HG03045 (cell line): Measurements from ENCODE around the gene GNPAT.
A peak's percentile ranks its signal among the peaks of the same experiment; 100 is the strongest.
"Not testable (repeated sequence)": the region's sequence is repeated elsewhere in the genome, so short reads cannot be mapped to it uniquely, and the experiment has no call there.

ENCODE experiments used
- ATAC-seq: cut with Tn5 transposase; IDR thresholded peaks from one replicate; pipeline ENCODE4 v1.9.1; 2021; ENCODE audit warnings: mild to moderate bottlenecking, moderate library complexity; ENCODE audit not compliant: unreplicated experiment

GNPAT gene

DNA sequence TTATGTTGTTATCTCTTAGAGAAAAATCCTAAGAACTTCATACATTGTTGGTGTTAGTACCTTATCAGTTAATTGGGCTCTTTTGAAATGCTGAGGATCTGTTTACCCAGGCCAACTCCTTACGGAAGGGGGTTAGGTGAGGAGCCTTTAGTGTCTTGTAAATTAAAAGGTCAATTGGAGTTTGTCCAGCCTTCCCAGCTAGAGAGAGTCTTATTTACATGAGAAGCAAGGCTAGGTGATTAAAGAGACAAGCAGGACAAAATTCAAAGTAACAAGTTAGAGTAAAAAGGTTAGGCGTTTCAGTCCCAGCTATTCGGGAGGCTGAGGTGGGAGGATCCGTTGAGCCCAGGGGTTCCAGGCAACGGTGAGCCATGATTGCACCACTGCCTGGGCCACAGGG, 28.7 kb upstream of the GNPAT start:
- ATAC-seq, result not testable (repeated sequence)

DNA sequence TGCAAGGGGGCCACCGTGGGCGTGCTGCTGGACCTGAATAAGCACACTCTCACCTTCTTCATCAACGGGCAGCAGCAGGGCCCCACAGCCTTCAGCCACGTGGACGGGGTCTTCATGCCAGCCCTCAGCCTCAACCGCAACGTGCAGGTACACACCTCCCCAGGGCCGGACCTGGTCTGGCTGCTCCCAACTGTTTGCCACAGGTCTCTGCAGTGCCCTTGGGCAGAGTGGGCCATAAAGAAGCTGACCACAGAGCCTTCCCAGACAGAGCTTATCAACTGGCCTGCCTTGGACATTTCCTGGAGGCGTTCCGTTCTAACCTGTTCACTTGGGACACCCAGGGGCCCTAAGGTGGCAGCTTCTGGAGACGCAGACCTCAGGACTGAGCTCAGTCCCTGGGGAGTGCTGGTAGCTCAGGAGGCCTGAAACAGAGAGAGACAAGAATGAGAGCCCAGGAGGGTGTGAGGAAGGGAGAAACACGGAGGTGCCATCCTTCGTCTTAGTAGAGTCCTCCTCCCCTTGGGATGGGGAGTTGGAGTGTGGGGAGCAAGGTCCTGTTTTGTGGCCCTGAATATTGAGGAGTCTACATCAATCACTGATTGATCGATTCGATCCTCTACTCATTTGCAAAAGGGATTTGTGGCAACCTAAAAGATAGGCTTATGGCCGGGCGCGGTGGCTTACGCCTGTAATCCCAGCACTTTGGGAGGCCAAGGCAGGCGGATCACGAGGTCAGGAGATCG, 27.0 kb upstream of the GNPAT start:
- no peak for ATAC-seq

DNA sequence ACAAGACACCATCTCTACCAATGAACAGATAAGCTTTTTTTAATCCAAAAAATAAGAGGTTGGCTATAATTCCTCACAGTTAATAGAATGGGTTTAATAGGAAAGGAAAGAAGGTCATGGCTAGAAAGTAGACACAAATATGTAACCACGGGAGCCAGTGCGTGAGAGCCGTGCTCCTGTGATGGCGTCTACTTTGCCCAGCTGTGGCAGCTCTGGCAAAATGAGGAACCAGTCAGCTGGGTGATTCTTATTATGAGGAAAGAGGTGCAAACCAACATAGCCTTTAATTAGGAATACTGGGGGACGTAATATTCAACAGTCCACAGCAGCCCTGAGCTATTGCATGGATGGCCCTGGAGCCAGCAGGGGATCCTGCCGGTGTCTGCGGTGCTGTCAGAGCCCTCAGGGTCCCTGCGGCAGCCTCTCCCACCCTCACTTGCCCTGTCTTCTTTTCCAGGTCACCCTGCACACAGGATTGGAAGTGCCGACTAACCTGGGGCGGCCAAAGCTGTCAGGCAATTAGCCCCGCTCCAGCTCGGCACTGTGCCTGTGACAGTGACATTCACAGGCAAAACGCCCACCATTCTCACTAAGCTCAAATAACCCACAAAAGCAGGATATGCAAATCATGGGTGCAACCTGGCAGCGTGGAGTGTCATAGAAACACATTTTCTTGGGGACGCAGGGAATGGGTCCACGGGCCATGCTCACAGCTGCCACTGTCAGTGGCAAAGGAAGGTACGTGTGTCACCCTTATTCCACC, 25.9 kb upstream of the GNPAT start:
- no peak for ATAC-seq

DNA sequence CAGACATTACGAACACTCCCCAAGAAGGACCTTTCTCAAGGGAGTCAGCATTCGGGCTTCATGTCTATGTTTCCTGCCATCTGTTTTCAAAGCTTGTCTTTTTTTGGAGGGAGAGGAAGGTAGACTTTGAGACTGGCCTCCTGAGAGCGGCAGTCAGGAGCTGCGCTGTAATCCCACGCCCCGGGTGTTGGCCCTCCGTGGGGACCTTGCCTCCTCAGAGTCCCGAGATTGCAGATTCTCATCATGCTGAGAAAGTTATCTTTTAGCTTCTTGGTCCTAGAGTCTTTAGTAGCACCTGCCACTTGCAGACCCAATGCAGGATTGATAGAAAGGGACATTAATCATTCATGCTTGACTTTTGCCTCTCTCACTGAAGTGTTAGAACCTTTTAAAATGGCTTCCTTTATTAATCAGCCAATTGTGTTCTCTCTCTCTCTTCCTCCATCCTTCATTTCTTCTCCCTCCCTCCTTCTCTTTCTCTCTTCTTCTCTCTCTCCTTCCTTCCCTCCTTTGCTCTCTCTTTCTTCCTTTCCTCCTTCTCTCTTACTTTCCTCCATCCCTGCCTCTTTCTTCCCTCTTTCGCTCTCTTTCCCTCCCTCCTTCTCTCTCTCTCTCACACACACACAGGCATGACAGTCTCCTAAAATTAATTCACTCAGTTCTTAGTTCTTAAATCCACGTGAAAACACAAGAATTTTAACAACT, 25.2 kb upstream of the GNPAT start:
- ATAC-seq, result no peak

DNA sequence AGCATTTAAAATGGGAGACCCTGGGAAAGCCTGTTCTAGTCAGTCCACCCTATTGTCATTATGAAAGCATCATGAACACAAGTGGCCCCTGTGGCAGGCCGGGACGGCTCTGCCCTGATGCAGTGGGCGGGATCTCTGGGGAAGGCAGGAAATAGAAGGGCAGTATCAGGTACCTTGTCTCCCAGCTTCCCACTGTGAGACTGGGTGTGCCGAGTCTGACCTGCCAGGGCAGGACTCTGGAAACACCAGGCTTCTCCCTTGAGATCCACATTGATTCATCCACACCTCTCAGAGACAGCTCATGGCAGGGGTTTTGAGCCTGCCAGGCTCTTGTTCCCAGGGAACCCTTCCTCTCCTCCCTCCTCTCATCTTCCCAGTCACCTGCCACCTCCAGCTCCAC, 24.5 kb upstream of the GNPAT start:
- ATAC-seq, result no peak

DNA sequence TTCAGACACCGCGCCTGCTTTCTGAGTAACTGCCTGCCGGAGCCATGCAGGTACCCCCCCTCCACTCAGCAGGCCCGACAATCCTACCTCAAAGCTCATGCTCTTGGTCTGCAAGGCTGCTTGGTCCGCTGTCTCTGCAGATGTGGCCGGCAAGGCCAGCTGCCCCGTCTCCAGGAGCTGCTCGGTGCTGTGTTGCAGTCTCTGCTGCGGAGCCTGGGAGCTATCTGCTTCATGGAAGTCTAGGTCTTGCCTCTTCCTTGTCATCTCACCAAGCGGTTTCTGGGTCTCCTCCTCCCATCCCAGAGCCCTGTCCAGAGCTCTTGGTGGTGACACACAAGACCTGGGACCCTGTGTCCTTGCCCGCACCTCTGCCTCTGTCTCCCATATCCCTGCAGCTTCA, 24.0 kb upstream of the GNPAT start:
- ATAC-seq, result no peak

DNA sequence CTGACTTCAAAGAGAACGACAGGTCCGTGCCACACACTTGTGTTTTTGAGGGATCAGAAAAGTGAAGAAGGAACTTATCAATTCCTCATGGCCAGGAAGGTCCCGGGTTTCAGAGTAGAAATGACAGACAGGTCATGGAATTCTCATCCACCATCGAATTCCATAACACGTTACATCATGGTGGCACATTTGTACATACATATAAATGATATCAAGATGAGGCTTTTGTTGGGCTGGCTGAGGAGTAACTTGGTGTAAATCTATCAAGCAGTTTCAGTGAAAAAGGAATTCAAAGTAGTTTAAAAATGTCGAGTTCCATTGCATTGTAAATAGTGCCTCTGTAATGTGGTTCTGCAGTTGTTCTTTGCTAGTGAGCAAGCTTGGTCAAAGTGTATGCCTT, 22.9 kb upstream of the GNPAT start:
- no peak for ATAC-seq

DNA sequence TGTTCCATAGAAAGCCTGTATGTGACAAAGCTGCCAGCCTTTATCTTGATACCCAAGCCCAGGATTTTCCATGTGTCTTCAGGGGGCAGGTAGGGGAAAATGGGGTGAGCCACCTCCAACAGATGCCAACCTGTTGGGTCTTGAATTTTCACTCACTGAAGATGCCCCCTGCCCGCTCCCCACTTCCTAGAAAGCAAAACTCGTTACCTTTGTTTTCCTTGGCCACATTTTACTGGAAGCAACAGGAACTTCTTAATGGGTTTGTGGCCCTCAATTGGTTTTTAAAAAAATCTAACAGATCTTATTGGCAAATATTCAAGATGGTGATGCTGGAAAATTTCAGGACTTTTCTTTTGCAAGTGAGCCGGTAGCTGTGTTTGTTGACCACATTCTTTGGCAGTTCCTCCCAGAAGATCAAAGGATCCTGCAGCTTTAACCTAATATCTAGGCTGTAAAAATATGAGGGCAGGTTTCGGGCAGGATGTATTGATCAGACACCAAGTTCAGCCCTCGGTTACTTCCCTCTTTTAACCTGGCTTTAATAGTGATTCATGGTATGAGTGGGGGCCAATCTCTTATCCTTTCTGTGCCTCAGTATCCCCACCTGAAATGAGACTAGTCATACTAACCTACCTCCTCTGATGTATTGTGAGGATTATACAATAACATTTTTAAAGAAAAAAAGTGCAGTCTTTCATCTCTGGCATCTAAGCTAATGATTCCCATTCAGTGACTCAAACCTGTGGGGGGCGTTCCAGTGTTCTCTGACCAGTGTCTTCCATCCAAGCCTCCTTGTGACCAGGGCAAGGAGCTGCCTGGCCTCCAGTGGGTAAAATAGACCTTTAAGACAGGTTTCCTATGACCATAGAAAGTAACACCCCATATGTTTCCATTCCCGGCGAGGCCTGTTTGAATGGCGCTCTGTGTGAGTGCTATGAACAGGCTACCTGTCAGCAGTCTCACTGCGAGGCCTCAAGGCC, 21.3 kb upstream of the GNPAT start:
- no peak for ATAC-seq

DNA sequence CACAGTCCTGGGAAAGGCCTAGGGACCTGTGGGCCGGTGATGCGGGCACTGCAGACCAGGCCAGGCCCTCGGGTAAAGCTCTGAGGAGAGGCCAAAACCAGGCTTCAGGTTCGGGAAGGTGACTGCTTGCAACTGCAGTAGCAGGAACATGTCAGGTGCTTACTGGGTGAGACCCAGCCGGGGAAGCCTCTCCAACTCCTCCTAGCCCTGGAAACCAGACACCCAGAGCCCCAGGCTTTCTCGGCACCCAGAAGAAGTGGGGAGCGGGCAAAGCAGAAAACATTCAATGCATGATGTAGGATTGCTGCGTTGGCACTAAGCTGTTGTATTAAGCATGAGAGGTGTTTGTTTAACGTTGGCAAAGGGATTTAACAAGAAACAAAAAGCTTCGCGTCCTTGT, 20.2 kb upstream of the GNPAT start:
- ATAC-seq, result no peak

DNA sequence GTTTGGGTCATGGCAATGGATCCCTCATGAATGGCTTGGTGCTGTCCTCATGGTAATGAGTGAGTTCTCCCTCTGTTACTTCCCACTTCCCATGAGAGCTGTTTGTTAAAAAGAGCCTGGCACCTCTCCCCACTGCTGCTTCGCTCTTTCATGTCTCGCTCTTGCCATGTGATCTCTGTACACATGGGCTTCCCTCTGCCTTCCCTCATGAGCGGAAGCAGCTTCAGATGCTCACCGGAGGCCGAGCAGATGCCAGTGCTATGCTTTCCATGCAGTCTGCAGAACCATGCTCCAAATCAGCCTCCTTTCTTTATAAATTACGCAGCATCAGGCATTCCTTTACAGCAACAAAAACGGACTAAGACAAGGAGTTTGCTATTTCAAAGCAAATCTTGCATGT, 14.9 kb upstream of the GNPAT start:
- no peak for ATAC-seq

DNA sequence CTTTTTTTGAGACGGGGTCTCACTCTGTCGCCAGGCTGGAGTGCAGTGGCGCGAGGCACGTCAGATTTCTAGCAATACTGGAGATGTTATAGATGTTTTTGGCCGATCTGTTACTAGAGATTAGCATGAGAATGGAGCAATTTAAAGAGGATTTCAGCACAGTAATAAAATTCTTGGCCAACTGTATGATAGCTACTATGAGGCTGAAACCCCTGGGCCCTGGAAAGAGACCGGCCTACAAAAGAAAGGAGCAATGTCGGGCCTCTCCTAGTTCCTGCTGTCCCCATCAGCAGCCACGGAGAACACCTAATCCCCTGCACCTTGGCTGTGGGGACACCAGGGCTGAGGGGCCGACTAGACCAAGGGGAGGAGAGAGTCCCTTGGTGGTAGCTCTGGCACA, 9.5 kb upstream of the GNPAT start:
- ATAC-seq, result no peak

DNA sequence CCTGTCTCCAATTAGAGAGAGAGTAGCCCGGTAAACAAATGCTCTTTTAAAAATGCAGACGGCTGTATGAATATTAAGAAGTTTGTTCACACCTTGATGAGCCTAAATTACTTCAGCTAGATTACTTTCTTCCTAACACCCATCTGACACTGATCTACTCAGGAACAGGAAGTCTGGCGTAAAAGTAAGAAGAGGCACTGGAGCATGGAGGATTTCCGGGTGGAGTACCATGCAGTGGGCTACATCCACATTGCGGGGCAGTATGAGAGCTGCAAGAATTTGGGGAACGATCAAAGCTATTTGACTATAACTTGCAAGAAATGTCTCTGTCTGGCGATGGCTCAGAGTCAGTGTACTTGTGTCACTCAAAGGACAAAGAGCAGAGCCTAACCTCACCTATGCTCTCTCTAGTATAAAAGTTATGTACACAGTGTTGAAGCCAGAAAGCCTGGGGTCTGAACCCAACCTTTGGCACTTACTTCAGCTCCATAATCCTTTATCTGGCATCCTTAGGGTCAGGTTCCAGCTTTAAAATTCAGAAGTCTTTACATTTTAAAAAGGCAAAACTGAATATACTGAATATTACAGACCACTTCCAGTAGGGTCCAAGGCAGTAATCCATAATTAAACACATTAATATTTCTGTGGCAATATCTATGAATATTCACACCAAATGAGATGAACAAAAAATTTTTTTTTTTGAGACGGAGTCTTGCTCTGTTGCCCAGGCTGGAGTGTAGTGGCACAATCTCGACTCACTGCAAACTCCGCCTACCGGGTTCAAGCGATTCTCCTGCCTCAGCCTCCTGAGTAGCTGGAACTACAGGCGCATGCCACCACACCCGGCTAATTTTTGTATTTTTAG, 7.9 kb upstream of the GNPAT start:
- ATAC-seq, result no peak

DNA sequence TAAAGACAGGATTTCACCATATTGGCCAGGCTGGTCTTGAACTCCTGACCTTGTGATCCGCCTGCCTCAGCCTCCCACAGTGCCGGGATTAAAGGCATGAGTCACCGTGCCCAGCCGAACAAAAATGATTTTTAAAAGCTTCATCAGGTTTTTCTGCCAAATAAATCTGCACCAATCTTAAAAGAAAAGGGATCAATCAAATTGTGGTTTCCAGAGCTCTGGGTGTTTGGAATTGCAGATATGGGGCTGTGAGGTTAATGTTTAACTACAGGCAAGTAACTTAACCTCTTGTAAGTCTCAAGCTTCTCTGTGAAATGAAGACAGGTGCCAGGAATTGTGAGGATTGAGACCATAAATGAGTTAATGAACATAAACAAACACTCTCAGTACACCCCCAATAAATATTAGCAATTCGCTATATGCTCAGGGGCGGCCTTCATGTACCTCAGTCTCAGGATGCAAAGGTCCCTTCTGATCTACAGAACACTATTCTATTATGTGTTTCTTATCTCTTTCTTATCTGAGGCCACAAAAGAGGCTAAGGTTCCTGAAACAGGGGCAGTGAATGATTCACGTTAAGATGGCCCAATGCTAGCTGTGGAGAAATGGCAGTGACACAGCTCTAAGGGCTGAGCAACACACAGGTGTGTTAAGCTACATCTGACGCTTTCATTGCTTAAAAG, 7.1 kb upstream of the GNPAT start:
- ATAC-seq, result no peak

DNA sequence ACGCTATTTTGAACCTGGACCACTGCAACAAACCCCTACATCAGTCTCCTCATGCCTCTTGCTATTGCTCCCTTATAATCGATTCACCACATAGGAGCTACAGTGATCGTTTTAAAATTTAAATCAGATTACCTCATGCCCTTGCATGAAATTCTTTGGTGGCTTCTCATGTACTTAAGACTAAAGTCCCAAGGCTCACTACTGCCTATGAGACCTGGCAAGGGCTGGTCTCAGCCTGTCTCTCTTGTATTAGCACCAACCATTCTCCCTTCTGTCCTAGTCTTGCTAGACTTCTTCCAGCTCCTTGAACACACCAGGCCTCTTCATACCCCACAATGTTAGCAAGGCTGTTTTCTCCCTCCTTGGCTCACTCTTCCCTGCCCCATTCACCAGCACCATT, 6.5 kb upstream of the GNPAT start:
- ATAC-seq, result no peak

DNA sequence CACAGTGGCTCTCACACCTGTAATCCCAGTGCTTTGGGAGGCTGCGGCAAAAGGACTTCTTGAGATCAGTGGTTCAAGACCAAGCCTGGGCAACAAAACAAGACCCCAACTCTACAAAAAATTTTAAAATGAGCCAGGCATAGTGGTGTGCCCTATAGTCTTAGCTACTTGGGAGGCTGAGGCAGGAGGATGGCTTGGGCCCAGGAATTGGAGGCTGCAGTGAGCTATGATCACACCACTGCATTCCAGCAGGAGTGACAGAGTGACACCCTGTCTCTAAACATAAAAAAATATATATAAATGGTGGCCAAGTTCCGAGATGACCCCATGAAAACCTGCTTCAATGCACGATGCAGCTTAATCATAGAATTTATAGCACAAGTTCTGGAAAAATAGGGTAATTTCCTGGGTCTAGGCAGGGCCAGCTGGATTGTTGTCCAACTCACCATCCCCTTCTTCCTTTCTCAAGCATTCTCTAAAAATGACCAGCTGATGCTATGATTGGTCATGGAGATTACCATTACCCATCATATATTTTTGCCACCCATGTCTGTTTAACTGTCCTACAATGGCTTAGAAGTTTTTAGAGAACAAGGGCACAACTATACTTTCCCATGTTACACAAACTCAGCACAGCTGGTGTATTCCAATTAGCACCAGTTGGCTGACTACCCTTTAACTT, 5.3 kb upstream of the GNPAT start:
- ATAC-seq, result no peak

DNA sequence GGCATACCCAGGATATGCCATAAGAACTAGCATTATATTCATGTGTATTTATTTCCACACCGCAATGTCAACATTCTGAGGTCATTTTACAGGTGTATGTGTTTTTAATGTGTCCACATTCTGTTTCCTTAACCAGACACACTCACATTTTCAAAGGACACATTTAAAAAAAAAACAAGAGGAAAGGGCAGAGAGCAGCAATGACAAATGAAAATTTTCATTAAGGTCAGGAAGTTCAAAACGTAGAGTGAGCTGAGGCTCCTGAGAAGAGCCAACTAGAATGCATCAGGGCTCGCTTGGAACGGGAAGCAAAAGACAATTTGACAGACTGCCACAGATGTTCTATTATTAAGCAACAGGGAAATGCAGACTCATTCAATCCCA, 4.8 kb upstream of the GNPAT start:
- no peak for ATAC-seq

DNA sequence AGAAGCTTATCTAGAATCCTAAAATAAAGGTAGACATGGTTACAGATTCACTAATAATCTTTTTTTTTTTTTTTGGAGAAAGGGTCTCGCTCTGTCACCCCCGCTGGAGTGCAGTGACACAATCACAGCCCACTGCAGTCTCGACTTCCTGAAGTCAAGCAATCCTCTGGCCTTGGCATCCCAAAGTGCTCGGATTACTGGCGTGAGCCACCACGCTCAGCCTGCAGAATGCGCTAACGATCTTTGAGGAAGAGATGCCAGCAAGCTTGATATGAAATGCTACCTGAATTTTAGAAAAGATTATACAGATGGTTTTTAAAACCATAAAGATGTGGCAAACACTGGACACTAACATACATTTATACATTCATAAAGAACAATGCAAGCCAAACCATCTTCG, 4.1 kb upstream of the GNPAT start:
- no peak for ATAC-seq

DNA sequence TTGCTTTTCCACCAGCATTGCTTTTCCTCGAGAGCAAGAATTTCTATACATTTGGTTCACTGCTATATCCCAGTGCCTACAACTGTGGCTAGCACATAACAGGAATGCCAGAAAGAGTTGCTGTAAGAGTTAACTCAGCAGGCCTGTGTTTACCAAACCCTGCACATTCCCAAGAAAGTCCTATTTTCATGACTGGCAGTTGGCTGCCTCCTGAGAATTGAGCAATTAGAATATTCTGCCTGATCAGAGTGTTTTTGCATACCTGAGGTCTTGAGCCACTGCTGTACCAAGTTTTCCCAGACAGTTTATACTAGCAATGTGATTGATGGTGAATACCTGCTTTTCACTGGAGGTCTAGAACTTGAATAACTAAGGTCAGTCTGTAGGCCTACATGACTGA, 2.7 kb upstream of the GNPAT start:
- no peak for ATAC-seq

DNA sequence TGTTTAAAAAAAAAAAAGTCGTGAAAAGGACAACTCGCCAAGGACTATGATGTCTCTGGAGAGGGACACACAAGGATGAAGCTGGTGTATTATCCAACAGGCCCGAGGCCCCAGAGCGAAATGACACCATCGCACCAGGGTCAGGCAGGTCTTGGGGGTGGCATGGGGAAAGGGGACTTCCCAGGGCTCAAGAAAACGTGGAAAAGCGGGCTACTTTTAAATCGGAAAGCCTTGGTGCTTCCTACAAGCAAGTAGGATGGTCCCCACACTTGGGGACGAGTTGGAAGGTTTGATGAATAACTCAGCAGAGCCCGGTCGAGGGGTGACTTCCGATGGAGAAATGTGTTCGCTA, 505 bp upstream of the GNPAT start:
- peak; percentile 1 for ATAC-seq
